GM19023 (cell line): Measurements from ENCODE around the gene ABTB2.
A peak's percentile ranks its signal among the peaks of the same experiment; 100 is the strongest.

ENCODE experiments used
- ATAC-seq: cut with Tn5 transposase; IDR thresholded peaks from one replicate; pipeline ENCODE4 v1.9.1; 2021; ENCODE audit warnings: mild to moderate bottlenecking, moderate library complexity; ENCODE audit not compliant: unreplicated experiment

Gene ABTB2

DNA sequence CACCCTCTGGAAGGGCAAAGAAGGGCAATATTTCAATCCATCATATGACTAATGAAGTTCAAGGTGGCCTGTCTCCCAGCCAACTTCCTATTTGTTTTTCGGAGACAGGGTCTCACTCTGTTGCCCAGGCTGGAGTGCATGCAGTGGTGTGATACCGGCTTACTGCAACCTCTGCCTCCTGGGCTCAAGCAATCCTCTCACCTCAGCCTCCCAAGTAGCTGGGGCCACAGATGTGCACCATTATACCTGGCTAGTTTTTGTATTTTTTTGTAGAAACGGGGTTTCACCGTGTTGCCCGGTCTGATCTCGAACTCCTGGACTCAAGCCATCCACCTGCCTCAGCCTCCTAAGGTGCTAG, 13.4 kb downstream of the ABTB2 start:
- ATAC-seq: no peak

DNA sequence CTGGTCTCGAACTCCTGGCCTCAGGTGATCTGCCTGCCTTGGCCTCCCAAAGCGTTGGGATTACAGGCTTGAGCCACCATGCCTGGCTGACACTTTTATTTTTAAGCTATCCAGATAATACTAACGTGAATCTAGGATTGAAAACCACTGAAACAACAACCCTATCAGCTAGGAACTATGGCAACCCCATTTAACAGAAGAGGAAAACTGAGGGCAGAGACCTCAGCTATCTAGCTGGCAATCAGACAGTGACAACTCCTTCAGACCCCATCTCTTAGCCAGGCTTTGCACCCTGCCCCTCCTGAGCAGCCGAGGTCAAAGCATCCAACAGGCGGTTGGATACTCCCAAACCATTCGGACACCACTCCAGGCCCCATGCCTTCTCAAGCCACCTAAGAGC, 14.1 kb downstream of the ABTB2 start:
- no peak for ATAC-seq

DNA sequence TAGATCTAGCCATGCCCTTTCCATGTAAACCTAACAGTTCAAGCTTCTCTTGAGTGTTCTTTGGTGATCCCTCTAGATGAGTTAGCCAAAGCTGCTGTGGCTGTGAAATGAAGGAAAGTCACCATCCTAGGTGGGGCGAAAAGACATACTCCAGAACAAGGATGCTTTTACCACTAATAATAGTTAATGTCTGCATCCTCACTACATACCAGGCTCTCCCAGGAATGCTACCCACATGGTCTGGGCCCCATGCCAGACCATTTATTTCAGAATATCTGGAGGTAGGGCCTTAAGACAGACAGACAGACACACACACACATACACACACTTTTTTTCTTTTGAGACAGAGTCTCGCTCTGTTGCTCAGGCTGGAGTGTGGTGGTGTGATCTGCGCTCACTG, 14.7 kb downstream of the ABTB2 start:
- ATAC-seq: no peak

DNA sequence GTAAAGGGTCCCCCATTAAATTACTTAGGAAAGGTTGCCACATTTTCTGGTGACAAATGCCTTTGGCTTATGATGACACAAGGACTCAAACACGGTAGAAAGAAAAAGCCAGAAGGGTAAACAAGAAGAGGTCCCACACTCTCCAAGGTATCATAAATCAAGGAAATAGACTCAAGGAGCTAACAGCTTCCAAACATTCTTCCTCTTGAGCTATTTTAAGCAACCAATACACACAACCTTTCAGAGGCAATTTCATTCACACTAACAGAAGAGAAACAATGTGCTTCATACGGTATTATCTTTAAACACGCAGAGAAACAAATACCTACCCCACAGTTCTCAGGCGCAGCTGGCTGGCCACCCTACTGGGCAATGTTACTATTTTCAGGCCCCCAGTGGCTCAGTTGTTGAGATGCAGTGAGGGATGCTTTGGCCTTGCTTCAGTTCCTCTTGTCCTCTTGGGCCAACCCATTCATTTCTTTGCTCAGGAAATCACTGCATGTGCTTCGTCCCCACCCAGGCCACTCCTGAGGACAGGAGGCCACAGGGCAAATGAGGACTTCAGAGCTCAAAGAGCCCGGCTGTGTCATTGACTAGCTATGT, 15.8 kb downstream of the ABTB2 start:
- no peak for ATAC-seq

DNA sequence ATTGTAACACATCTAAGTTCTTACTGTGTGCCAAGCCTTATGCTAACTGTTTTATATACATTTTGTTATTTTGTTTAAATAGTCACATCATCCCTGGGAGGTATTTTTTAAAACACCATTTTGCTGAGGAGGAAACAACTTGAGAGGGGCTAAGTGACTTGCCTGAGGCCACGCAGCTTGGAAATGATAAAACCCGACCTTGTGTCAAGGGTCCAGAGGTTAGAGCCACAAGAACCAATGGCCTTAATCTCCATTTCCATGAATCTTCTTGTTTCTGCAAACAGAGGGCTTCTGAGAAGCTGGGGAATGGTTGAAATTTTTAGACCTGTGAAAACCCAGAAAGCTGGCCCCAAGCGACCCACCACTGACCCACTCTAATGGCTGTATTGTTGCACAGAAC, 16.7 kb downstream of the ABTB2 start:
- ATAC-seq: no peak

DNA sequence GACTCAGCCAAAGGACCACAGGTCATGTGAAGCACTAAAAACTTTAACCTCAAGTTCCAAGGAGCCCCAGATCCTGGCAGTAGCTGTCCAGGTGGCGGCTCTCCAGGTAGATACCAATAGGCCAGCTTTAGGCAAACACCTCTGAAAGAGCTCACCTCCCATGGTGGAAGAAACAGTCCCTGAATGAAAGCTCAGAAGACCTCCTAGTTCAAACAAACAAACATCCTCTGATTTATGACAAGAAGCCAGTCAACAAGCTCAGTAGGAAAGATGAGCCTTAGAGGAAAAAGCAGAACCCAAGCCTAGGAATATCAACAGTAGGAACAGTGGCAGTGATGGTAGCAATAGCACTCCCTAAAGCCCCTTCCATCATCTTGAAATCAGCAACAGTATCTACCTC, 17.2 kb downstream of the ABTB2 start:
- no peak for ATAC-seq

DNA sequence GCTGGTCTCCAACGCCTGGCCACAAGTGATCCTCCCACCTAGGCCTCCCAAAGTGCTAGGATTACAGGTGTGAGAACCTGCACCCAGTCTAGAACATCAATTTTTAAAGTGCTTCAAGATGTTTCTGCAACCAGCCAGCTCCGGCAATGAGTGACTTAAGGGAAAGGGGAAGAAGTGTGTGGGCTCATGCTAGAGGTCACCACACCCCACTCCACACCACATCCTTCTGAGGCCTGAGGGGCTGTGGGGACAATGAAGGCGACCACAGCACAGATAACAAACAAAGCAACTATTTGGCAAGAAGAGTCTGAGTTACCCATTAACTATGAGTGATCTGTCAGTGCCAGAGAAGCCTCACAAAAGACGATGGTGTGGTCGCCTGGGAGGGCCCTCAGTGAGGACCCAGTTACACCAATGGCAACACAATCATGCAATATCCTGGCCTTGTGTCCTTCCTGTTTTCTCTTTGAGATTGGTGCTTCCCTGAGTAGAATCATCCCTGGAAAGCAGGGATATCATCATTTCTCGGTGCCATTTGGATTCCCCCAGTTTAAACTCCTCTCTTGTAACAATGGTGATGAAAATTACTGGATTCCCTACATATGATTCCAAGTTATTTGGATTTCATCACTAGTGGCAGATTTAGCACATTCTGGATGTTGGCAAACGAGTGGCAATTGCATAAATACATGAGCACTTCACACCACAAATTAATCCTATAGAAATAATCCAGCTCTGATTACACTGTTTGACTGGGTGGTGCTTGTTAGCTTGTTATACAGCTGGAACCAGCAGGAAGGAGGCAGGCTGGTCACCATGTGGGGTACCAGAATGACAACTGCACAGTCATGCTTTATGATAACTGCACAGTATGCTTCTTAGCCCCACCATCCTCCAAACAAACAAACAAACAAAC, 18.4 kb downstream of the ABTB2 start:
- peak; percentile 83 for ATAC-seq

DNA sequence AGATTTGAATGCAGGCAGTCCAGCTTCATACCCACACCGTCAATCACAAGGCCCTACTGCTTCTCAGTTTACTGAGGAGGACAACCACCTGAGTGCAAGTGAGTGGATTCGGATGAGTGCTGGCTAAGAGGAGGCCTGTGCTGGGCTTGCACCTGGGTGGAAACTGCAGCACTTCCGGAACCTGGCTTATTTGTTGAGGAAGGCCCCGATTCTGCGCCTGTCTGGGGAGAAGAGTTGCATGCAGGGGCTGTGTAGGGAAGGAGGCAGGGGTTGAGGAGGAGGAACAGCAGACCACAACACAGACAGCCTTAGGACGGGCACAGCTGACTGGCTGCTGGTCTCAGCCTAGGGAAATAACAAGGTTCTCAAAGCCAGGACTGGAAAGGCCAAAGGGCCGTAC, 20.8 kb downstream of the ABTB2 start:
- ATAC-seq: no peak

DNA sequence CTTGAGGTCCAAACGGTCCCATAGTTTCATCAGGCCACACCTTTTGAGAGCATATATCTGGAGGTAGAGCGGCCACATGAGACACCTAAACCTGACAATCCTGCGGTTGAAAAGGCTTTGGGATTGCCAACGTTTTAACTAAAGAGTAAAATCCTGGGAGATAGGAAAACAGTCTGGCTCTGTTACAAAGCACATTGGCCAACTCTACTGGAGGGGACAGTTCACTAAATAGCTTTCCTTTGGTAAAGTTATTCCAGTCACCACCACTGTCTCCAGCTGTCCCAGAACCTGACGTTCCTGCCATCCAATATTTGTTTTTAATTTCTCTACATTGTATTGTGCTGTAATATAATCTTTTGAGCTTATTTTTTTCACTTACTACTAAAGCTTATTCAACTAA, 22.0 kb downstream of the ABTB2 start:
- ATAC-seq: no peak

DNA sequence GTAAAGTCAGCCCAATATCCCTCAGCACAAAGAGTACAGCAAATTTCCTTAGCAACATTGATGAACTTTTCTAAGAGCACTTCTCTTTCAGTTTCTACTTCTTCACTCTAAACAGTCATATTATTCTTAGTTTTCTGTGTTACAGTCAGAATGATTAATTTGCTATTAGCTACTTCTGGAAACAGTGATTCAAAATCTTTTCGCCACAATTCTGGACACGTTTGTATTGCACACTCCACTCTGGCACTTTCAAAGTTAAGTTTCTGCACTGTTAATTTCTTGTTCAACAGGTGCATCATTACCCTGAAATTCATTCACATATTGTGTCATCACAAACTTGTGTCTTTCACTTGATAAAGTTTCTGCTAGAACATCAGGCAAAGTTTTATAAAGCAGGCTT, 22.5 kb downstream of the ABTB2 start:
- no peak for ATAC-seq

DNA sequence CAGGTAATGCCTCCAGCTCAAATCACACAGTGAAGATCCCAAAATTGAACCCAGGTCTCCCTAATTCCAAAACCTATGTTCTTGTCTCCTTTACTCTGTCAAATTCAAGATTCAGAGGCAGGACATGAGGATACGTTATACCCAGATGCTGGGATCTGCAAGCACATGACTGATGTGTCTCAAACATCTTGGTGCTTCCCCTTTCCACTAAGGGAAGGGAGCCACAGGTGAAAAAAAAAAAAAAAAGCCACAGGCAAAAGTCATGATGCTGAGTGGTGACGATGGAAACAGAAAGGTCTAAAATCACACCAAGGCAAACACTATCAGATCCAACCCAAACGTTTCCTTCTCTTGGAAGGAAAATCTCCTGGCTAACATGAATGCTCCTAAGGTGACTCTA, 24.0 kb downstream of the ABTB2 start:
- no peak for ATAC-seq

DNA sequence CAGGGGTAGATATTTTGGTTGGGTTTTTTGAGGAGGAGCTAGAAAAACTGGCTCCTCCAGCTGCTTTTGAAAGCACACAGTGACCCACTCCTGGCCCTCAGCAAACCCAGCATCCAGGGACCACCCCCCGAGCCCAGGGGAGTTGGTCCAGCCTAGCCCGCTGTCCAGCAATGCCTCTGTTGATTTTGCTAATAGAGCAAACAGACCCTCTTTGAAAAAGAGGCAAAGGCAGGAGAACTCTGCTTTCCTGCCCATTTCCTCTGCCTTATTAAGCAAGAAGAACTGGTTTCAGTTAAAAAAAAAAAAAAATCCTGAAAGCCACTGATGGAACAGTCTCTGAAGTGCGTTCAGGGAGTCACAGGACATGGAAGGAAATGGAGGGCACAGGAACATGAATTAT, 25.3 kb downstream of the ABTB2 start:
- no peak for ATAC-seq

DNA sequence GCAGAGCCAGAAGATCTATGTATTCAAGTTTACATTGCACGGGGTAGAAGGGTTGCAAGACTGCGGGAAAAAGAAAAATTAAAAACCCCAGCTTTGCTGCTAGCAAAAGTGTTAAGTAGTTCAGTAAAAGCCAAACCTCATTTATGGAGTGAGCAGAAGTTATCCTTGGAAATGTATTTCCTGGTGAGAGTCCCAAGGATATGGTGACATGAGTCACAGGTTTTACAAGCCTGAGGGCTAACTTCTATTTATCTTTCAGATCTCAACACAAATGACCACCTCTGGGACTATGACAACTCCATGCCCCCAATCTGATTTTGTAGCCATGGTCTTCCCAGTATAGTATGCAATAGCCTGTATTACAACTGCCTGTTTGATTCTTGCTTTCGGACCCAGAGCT, 26.1 kb downstream of the ABTB2 start:
- ATAC-seq: no peak

DNA sequence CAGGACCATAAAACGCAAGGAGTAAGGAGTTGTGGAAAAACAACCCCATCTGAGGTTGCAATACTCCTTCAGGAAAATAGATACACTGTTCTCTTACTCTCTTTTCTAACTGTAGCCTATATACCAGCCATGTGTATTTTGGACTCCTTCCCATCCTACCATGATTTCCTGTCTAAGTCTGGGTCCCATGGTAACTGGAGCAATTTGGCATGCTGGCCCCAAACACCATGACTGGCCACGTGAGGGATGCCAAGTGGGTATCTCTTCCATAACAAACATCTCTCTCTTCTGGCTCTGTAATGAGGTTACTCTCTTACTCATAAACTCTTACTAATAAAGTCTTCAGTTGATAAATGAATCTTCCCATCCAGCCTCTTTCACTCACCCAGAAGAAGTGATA, 26.5 kb downstream of the ABTB2 start:
- no peak for ATAC-seq

DNA sequence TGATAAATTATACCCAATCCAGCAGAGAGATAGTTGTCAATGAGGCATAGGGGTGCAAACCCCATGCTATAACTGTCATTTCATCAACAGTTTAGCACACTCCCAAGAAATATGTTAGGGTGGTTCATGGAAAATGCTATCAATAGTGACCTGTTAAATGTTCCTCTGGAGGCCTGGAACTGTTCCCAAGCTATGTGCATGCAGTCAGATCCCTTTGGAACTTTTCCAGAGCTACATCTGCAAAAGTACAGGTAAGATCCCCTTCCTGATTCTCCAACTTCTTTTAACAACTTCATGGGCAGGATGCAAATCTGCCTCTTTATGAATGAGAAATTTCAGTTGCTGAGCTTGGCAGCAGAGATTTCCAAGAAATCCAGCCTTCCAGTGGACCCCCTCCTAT, 27.2 kb downstream of the ABTB2 start:
- no peak for ATAC-seq

DNA sequence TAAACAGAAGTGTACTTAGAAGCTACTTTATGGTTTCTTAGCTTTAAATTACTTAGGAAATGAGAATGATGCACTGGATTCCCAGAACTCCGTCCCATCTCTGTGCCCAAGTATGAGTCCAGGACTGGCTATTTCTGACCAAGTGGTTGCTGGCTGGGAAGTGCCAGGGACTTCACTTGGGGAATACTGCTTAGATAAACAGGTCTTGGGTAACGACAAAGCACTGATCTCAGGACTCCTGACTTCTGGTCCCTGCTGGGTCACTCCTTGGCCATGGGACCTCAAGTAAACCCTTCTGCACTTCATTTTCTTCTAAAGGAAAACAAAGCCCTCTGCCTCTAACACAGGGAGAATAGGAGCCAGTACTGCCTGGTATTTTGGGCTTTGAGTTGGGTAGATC, 27.9 kb downstream of the ABTB2 start:
- no peak for ATAC-seq

DNA sequence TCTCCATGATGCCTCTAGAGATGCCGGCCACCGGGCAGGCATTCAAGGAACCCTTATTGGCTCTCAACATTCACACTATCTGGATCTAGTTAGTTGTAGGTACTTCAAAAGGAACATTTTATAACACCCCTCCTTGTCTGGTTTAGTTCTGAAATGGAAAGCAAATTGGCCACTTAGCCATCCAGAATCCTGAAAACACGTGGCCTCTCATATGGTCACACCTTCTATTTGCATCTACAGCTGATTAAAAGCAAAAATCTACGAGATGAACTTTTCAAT, 29.2 kb downstream of the ABTB2 start:
- no peak for ATAC-seq

DNA sequence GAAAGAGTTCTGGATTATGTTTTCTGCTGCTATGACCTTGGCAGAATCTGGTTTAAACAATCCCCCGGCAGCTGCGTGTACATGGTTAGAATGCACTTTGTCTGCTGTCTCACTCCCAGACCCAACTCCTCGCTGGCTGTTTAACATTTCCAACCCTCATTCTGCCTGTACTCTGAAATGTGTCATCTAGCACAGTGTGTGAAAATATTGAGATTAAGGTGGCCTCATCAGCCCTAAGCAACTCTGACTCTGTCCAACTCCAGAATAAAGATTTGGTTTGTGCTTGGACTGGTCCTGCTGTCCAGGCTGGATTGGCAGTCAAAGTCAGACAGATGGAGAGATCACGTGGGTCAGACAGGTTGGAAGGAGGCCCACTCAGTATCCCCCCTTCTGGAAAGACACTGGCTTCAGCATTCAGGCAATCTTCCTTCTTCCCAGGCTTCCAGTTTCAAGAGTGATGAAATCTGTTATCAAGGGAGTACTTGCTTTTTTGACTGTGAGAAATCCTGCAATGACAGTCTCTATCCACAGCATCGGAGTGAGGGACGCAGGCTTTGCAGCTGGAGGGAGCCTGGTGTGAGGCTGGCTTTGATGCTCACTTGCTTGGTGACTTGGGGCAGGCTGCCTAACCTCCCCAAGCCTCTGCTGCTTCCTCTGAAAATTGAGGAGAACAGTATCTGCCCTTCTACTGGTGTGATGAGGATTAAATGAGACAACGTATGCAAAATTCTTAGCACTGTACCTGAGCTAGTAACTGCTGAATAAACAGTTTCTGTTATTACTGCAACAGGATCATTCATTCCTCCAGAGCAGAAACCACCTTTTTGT, 29.8 kb downstream of the ABTB2 start:
- no peak for ATAC-seq

DNA sequence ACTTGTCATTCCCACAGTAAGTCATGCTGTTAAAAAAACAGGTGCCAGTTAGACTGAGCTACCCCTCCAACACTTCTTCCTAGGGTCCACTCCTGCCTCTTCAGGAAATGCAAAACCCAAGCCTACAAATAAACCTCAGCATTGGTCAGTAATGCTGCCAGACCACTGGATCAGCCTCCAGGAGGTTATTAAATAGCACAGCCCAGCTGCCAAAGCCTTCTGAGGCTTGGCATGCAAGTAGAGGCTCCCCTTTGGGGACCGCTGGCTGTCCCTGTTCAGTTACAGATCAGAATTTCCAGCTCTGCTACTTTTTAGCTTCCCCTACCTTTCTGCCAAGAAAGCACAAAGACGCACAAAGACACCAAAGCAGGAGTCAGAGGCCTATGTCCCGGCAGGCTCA, 33.3 kb downstream of the ABTB2 start:
- ATAC-seq: no peak

DNA sequence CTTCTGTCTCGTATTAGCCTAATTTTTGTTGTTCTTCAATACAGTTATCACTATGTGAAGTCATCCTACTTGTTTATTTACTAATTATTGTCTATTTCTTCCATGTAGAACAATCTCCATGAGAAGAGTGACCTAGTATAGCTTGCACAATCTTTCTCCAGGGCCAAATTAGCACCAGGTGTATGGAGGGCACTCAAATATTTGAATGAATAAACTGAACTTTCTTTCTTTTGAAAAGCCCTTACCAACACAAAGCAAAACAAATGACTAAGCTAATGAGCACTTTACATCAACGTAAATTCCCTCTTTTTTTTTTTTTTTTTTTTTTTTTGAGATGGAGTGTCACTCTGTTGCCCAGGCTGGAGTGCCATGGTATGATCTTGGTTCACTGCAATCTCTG, 34.2 kb downstream of the ABTB2 start:
- no peak for ATAC-seq

DNA sequence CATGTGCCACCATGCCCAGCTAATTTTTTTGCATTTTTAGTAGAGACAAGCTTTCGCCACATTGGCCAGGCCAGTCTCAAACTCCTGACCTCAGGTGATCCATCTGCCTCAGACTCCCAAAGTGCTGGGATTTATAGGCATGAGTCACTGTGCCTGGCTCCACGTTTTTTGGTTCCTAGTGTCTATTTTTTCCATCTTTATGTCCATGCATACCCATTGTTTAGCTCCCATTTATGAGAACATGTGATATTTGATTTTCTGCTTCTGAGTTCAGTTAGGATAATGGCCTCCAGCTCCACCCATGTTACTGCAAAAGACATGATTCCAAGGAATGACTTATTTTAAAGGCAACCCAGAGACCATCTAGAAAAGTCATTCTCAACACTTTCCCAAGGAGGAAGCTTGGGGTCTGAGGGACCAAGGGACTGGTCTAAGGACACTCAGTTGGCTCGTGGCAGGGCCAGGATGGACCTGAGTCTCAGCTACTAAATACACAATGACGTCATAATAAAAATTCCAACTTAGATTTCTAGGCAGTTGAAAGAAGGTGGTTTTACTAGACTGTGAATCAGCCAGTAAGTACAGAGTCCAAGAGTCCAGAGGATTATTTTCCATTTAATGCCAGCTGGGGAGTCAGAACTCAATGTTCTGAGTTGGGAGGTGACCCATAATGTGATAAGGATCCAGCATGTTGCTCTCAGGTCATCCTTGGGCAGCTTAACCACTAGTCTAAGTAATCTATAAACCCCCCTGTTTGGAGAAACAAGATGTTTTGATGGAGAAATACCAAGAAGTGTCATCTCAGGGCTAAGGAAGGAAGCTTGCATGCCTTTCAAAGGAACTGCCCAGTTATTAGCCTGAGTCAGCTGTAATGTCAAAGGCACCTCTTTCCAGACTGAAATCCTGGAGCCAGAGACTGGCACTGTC, 39.4 kb downstream of the ABTB2 start:
- no peak for ATAC-seq
